HG02588 (cell line): ENCODE measurements around the gene P2RY1.

Experiments used
- ATAC-seq: cut with Tn5 transposase; IDR thresholded peaks from one replicate; pipeline ENCODE4 v1.9.1; 2021; ENCODE audit warnings: mild to moderate bottlenecking, moderate library complexity; ENCODE audit not compliant: unreplicated experiment

Gene P2RY1, protein sequence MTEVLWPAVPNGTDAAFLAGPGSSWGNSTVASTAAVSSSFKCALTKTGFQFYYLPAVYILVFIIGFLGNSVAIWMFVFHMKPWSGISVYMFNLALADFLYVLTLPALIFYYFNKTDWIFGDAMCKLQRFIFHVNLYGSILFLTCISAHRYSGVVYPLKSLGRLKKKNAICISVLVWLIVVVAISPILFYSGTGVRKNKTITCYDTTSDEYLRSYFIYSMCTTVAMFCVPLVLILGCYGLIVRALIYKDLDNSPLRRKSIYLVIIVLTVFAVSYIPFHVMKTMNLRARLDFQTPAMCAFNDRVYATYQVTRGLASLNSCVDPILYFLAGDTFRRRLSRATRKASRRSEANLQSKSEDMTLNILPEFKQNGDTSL

DNA sequence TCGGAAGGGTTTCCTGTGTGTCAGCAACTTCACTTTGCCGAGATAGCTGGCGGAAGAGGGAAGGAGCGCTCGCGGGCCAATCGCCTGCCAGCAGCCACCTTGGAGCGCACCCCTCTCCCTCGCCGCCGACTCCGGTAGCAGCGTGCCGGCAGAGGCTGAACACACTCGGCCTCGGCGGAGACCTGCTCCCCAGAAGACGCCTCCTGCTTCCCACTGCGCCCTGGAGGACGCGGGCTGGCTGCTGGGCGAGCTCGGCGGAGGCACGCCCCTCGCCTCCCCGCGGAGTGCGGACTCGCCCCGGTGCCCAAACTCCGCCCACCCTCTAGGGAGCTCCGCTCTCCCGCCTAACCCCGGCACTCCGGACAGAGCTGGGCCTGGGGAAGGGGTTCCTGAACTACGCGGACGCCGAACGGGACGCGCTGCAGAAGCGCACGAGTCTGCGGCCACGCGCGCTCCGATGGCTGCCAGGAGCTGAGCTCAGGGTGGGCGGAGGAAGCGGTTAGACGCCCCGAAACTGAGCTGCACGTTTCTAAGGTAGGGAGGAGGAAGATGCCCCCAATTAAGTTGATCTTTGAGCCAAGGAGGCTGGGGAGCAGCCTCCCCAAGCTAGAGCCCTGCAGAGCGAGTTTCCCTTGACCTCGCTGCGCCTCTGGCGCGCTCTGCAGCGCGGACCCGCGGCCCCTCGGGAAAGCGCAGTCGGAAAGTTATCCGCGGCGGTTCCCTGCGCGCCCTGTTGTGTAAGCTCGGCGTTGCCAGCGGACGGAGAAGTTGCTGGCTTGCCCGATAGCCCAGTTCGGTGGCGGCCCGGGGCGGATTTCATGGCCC, at the start of gene P2RY1:
Gene P2RY1 (plus strand): TSS at position 356 of the 825 bp plus-strand sequence. CDS start 652 bp downstream, outside the sequence.
- ATAC-seq: peak; percentile 77

DNA sequence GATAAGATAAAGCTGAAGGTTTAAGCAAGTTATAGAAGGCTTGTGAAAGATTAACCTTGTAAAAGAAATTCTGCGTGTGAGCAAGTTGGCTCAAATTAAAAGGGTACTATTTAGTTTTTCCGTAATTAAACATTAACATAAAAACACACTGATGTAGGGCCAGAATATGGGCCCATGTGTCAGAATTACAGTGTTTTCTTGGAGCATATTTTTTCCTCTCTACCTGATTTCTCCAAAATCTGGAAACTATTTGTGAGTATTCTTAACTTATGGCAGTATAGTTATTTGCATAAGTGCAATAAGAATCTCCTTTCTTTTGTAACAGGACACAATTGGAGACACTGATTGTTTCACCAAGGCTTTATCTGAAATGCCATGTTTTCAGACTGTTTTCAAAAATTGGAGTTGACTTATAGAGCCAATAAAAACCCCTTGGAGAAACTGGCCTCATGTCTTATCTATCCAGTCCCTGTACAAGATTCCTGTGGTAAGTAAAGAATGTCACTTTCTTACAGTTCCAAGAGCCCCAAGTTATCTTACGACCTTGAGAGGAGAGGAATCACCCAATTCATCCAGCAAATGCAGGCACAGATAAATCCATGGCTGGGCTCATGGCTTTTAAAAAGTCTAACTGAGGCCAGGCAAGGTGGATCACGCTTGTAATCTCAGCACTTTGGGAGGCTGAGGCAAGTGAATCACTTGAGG, 47.8 kb upstream of the P2RY1 start:
- ATAC-seq: no peak

DNA sequence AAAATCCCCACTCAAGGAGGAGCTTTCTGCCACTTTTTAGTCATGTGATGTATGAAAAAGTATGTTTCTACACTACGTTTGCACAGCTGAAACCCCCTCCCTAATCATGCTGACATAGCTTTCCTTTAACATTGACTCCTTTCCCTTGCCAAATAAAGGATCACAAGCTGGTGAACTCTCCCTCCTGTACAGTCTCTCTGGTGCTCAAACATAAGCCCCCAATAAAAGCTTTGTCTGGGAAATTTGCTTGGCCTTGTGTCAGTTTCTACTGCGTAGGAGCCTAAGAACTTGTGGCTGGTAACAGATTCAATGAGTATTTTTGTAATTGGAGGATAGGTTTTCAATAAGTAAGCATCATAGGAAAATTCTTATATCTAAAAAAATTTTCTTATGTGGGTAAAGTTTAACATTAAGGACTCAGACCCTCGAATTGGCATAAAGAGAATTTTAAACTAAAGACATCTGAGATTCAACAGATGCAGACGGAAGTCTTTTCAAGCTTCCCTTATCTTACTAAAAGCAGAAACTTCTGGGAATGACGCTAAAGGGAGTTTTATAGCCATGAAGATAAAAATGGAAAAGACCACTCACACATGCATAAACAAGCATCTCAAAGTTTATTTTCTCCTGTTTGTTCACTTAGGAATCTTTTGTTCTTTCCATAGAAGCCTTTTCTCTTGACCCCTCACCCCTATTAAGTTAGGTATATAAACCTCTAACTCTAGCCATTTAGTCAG, 44.1 kb upstream of the P2RY1 start:
- ATAC-seq: no peak

DNA sequence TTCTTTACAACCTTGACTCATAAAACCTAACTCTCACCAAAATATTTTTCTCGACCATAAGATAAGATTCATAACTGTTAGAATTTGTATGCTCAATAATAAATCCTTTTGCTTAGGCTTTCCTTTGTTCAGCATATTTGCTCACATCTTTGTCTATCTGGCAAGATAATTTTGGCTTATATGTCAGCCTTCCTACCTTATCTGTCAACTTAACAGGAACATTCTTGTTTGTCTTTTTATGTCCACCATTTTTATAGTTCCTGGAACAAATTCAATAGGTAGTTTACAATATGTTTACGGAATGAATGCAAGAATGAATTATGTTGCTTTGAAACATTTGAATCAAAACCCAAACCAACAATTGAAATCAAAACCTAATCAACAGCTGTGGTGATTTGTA, 41.0 kb upstream of the P2RY1 start:
- no peak for ATAC-seq

DNA sequence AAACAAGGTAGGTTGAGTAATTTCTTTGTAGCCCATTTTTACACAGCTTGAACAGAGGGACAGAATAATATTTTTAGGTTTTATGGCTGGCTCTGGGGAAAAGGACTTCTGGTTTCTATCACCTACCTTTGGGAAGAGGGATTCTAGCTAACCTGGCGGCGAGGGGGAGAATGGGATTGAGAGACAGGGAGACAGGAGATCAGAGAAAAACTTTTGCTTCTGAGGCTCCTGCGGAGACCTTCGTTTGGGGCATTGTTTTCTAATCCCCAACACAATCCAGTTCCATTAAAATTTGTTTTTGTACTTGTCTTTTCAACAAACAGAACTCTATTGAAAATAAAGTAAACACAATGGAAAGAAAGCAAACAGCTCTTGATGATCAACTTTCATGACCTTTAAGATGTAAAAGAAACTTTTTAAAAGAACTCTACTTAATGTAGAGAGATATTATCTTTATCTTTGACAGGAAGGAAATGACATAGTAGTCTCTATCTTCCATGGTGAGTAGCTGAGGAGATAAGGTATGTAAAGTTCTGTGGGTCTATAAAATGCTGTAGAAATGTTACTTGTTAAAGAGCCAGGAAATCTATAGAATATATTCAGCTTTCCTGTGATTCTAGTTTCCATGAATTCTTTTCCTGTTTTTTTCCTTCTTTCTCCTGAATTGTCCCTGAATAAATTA, 37.0 kb upstream of the P2RY1 start:
- no peak for ATAC-seq

DNA sequence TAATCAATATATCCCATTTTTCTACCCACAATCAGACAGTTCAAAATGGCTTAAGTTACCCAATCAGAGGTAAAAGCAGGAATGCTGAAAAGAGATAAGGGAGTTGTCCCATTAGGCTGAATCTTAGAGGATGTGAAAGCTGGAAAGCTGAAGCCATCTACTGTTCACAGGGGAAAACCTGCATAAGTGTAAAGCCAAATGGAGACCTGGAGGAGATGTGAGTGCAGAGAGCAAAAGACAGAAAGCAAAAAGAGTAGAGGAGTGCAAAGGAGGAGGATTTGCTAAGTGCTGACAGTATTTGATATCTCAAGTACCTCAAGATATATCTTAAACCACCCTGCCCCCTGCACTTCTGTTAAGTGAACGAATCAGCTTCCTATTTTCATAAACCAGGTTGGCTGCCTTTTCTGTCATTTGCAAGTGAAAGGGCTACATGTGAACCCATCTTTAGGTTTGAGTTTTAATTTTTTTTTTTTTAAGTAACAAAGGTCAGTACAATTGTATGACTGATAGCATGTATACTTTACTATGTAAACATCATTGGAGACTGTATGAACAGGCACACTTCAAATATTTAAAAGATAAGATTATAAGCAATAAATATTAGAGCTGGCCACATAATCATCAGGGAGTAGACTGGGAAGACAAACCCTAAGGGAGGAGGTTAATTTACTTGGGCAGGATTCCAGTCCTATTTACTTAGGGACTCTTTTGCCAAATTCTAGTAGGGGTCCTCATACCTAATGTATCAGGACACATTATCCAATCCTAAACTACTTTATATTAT, 22.8 kb upstream of the P2RY1 start:
- ATAC-seq: no peak

DNA sequence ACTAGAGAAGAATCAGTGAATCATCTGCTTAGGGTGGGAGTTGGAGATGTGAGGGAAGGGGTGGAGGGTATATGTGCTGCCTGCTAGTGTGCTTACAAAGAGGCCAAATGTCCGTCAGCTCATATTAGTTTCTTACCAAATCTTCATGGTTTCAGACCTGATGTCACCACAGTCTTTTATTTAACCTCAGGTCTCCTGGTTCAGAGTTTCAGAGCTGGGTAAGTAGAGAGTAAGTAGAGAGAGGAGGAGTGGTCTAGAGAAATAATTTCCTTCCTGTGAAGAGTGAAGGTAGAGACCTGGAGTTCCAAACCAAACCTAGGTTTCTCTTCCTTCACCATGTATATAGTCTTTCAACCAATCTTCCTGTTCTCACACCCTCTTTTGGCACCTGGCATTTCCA, 17.5 kb upstream of the P2RY1 start:
- ATAC-seq: no peak

DNA sequence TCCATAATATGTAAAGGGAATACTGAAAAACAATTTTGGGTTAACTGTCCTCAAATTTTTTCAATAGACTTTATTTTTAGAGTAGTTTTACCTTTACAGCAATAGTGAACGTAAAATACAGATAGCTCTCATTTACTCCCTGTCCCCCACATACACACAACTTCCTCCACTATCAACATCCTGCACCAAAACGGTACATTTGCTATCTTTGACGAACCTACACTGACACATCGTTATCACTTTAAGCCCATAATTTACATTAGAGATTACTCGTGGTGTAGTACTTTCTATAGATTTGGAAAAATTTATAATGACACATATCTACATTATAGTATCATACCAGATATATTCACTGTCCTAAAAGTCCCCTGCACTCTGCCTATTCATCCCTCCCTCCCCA, 16.9 kb upstream of the P2RY1 start:
- no peak for ATAC-seq

DNA sequence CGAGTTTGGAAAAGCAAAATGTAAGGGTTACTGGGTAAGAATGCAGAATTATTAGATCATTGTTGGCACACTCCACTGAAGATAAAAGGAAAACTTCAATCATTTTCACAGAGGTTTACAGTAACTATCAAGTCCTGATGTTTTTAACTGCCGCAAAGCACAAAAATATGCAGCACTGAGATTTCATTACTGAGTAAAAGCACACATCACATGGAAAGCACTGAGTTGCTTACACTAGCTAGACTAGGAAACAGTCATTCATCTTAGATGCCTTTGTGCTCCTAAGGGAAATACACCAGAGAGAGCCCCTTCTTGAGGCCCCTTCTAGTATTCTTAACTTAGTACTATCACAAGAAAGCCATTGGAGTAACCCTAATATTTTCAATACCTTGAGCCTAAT, 11.8 kb upstream of the P2RY1 start:
- ATAC-seq: no peak

DNA sequence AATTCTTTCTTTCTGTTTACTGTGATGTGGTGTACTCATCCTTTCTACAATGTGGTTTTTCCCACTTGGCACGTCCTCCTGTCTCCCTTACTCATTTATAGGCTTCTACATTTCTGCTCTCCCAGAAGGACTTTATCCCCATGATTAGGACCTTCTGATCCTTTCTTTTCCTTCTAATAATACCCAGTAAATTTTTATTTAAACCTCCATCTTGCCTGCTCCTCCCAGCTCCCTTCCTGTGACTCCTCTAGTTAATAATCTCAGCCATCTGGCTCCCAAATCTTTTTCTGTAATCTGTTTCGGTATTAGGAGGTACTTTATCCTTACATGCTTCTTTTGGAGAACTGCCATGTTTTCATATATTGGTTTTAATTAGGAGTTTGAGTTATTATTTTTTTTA, 11.2 kb upstream of the P2RY1 start:
- no peak for ATAC-seq

DNA sequence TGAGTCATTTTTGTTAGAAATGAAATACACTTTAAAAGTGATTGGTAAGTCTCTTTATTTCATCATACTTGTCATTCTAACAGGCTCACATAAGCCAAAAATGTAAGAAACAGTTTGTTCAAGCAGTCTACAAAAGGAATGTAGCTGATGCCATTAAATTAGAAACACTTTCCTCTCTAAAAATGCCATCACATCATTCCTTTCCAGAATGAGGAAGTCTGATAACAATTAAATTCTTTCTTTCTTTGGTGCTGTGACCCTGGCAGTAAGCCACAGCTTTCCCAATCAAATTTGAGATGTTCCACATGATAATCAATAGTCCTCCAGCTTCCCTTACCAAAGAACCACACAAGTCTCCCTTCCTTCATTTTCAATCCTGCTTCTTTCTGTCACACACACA, 9.4 kb upstream of the P2RY1 start:
- no peak for ATAC-seq

DNA sequence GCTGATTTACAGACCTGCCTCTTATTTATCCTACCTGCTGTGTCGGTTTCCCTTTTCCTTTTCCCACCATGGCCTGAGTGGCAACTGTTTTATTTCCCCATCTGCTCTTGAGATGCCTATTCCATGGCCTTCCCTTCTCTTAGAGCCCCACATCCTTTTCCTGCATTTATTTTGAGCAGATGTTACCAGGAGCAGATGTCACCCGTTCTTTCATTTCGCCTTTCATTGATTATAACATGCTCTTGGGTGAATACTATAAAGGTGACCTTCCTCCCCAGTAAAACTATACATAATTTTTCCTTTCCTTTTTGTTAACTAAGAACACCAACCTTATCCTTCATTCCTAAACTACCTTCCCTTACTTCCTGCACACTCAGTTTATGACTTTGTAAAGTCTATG, 8.5 kb upstream of the P2RY1 start:
- ATAC-seq: no peak

DNA sequence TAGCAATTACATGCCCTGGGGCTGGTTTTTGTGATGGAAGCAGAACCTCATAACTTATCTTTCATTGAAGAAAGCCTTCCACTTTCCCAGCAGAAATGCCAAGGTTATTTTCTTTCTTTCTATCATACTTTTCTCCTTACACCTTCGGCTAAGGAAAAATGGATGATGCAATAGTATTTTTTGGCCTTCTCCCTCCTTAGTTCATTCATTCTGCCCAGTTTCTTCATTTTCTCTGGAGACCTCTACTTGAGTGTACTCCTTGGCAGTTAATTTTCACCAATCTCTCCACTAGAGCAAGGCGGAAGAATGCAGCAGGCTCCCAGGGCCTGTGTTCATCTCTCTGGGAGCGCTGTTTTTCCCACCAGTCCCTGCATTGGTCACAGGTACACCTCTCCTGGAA, 7.6 kb upstream of the P2RY1 start:
- ATAC-seq: no peak

DNA sequence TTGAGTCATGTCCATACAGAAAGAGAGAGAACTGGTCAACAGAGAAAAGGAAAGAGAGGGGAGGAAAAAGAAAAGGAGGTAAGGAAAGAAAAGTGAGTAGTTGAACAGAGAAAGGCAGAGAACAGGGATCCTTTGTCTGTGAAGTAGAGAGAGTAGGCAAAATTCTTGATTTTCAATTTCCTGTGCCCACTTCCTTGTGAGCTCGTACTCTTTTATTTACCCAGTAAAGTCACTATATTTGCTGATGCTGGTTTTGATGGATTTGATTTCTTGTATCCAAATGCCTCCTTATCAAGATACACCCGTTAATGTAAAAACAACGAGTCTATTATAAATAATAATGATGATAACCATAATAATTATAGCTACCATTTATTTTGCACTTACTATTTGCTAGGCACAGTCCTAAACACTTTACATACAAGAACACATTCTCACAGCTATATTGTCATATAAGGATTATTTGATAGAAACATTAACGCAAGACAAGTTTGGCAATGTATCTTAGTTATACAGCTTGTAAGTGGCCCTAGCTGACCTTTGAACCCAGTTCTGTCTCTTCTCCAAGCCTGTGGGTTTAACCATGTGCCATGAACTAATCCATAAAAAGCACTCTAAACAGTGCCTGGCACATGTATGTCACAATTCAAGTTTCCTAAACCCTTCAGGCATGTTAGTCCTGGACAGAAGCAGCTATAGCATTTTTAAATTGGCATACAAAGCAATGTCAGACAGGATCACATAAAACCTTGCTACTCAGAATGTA, 6.7 kb upstream of the P2RY1 start:
- ATAC-seq: no peak

DNA sequence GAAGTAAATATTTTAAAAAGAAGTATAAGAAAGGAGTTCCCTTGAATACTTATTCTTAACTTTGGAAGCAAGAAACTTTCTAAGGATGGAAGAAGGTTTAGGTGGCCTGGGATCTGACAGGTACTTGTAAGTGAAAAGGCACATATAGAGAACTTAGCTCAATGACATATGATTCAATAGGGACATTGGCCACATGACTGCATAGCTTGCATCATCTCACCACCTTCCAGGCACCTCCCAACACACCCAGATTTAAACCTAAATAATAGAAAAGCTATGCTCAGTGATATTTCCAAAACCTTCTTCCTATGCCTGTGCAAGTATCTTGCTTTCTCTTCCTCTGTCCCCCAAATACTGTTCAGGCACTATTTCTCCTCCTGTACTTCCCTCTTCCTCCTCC, 4.7 kb upstream of the P2RY1 start:
- ATAC-seq: no peak

DNA sequence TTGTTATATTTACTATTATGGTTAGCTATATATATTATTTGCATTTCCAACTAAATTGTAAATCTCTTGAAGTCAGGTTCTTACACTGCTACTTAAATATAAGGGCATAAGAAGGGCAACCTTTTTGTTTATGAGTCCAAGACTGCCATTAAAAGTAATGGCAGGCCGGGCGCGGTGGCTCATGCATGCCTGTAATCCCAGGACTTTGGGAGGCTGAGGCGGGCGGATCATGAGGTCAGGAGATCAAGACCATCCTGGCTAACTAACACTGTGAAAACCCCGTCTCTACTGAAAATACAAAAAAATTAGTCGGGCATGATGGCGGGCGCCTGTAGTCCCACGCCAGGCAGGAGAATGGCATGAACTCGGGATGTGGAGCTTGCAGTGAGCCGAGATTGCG, 2.9 kb upstream of the P2RY1 start:
- no peak for ATAC-seq

DNA sequence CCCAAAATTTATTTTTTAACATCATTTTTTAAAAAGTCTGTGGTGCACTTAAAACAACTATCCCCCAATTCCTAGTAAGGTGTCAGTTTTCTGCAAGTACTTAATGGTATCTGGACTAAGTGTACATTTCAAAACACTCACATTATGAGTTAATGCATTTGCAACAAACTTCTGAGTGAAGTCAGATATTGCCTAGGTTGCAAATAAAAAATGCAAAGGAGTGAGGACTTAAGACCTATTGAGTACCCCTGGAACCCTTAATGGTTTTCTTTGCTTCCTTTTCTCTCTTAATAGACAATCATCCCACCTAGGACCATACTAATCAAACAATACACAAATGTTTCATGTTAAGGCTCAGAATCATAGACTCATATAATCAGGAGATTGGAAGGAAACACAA, 1.8 kb upstream of the P2RY1 start:
- no peak for ATAC-seq

DNA sequence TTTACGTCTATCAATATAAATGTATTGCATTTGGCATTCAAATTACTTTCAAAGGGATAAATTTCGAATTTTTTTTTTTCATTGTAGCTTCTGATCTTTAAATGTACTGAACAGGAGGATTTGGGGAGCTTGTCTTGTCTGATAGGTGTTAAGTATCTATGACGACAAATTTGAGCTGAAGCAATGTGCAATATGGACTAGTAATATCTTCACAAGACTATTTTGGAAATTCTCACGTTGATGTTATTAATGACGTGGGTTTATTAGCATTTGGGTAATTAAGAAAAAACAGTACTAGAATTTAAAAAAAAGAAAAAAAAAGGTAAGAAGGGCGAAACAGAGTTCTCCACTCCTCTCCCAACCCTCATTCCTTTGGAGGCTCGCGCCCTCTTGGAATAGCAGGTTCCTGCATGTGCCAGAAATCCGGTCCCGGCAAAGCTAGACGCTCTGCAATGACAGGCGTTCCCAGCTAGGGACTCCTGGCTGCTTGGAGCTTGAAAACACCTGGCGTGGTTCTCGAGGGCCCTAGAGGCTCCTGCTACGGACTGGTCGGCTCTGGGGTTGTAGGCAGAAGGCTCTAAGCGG, 648 bp upstream of the P2RY1 start:
- ATAC-seq: no peak
